Cardiac fibroblast (primary cell): ENCODE results near the gene FARS2.

Experiments used
- DNase-seq, 2 donors: peaks; one replicate each; pipeline versions ENCODE4 v3.0.0 to v3.0.0-alpha.2; 2010; ENCODE audit warnings: low read depth in 2 of 2
- H3K4me3 ChIP-seq, 2 donors: replicated peaks in 1 of 2; 1 replicate in 1 of 2; 2 replicates in 1 of 2; pipeline ENCODE4 v1.5.1; 2011; ENCODE audit warnings: low read depth in 2 of 2, low read length in 2 of 2, mild to moderate bottlenecking in 2 of 2, moderate library complexity in 1 of 2
- TF ChIP-seq, protein P1 (sequence below): IDR thresholded peaks from one replicate; pipeline ENCODE4 v1.5.1; 2011; ENCODE audit warnings: low read depth, mild to moderate bottlenecking, low read length, inconsistent platforms

Gene FARS2

DNA sequence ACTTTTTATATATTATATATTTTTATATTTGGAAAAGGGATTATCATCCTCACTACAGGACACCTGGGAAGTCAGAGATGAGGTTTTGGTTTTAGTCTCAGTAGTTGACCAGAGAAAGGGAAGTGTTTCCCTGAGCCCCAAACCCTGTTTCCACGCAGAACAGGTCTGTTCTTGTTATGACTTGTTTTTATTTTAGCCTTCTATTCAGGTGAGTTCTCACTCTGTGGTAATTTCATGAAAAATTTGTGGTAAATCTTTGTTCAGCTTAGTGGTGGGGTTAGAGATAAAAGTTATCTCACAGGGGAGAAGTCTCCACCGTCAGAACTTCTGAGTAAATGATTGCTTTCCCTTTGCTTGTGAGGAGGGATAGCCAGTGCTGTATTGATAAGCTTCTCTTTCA is 224.9 kb downstream of the FARS2 start:
- H3K4me3 ChIP-seq, result no peak overlapping the region
- TF ChIP-seq, protein P1, sequence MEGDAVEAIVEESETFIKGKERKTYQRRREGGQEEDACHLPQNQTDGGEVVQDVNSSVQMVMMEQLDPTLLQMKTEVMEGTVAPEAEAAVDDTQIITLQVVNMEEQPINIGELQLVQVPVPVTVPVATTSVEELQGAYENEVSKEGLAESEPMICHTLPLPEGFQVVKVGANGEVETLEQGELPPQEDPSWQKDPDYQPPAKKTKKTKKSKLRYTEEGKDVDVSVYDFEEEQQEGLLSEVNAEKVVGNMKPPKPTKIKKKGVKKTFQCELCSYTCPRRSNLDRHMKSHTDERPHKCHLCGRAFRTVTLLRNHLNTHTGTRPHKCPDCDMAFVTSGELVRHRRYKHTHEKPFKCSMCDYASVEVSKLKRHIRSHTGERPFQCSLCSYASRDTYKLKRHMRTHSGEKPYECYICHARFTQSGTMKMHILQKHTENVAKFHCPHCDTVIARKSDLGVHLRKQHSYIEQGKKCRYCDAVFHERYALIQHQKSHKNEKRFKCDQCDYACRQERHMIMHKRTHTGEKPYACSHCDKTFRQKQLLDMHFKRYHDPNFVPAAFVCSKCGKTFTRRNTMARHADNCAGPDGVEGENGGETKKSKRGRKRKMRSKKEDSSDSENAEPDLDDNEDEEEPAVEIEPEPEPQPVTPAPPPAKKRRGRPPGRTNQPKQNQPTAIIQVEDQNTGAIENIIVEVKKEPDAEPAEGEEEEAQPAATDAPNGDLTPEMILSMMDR, result no peak
- no peak for DNase-seq

DNA sequence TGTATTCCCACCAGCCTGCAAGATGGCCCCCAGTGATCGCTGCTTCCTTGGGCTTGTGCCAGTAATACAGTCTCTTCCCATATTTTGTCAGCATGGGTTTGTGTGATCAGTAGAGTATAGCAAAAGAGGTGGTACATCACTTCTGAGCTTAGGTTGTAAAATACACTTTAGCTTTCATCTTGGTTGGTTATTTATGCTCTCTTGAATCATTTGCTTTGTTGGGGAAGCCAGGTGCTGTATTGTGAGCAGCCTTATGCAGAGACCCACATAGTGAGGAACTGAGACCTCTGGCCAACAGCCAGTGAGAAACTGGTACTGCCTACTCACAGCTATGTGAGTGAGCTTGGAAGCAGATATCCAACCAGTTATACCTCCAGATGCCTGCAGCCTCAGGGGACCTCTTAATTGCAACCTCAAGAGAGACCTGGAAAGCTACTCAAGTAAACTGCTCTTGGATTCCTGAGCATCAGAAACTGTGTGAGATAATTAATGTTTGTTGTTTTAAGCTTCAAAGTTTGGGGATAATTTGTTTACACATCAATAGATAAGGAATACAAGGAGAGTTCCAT is 229.3 kb downstream of the FARS2 start:
- no peak overlapping the region for H3K4me3 ChIP-seq
- TF ChIP-seq, protein P1, result no peak

DNA sequence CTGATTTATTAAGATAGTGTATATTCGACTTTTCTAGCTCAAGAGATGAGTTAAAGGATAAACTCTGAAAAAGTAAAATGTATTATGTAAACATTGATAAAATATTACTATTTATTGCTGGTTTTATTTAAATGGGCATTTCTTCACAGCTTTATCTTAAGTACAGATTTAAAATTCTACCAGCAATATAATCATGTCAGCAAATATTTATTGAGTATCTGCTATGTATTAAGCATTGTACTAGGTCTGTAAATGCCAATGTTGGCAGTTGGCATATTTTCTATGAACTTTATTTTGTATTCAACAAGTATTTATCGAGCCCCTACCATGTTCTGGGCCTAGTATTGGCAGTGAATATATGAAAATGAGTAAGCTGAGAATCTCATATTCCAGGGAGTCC is 231.0 kb downstream of the FARS2 start:
- no peak for DNase-seq
- TF ChIP-seq, protein P1, result no peak
- no peak overlapping the region for H3K4me3 ChIP-seq

More for the DNA sequence above, 229.3 kb downstream of the FARS2 start:
- DNase-seq, result no peak

DNA sequence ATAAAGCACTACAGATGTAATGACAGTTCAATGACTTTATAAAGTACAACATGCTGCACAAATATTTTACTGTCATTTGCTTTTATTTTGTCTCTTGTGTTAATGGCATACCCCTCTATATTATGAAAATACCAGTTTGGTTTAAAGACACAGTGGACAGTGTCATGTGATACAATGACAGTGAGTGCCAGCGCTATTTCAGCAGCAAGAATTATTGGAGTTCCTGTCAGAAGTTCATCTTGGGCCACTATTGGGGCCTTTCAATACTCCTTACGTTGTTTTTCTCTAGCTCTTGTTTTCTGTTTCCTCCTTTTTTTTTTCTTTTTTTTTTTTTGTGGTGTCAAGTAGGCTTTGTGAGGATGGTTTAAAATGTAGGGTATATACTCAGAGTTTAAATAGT is 232.5 kb downstream of the FARS2 start:
- no peak overlapping the region for H3K4me3 ChIP-seq
- TF ChIP-seq, protein P1, result no peak
- no peak for DNase-seq

DNA sequence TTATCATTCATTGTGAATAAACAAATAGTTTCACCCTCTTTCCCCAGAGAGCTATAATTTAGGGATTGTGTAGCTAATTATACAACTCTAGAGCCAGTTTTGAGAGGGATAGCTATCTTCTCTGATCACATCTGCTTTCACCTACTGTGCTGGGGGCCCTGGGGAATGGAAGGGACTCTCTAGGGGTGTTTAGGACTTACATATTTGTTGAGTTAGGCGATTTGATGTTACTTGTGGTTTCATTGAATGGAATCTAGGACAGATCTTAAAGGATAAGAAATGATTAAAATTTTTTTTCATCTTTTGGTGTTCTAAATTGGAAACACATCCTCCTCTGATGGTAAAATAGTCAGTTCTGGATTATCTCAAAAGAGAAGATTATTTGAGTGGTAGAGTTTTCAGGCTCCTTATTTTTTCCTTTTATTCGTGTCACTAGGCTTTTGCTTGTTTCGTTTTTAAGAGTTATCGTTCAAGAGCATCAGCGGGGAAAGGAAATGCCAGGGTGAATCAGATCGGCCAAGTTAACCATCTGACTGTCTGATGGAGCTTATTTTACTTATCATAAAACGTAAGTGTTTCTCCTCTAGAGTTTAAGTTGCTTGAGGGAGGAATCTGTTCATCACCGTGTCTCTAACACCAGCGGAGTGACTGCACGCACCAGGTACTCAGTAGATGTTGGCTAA is 236.7 kb downstream of the FARS2 start:
- peak; percentile 42 to 87 for DNase-seq
- peak overlapping the region in 1 of 2 donors; percentile 41 for H3K4me3 ChIP-seq
- TF ChIP-seq, protein P1, result no peak

DNA sequence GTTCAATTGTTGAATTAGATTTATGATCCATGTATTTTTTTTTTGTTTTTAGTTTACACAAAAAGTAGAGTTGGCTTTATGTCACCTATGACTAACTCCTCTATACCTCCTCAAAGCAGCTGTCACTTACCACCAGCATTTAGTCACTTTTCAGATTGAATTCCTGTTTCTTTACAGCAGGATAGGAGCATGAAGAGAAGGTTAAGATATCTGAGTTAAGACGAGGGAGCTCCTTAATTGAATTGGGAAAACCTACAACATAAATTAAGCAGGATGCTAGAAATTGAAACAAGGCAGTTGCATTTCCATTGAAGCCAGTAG is 237.2 kb downstream of the FARS2 start:
- no peak for DNase-seq
- H3K4me3 ChIP-seq, result peak overlapping the region in 1 of 2 donors; percentile 41
- TF ChIP-seq, protein P1, result no peak
